ENCODE results near the gene ZNF774. TPM values are rescaled to one million over a fixed set of nuclear protein-coding genes. Genes with fewer than 3 reads are reported as not detected.
A peak's percentile ranks its signal among the peaks of the same experiment; 100 is the strongest.
"Not testable (repeated sequence)": the region's sequence is repeated elsewhere in the genome, so short reads cannot be mapped to it uniquely, and the experiment has no call there.

The ZNF774 gene
- polyA plus RNA-seq, 2 donors, result 0.80 to 1.5 TPM

DNA sequence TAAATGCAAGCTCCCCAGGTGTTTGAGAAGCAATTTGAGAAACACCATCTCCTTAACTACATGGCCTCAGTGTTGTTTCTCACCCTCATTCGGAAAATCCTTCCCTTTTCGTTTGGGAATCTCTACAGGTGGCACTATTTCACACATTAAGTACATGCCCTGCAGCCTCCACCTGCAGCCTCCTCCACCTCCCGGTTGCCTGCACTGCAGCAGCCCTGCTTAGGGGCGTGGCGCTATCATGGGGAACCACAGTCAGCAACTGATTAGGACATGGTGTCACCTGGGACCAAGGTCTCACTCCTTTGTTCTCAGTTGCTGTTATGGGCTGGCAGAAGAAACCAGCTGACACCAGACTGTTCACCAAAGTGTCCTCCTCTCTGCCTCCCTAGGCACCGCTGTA is 11.7 kb upstream of the ZNF774 start:
- Histone ChIP-seq H3K36me3 (ENCODE audit: control insufficient read depth in 2 of 2, insufficient read depth in 2 of 2, low read length in 1 of 2) (no peaks in the 10 kb centered on the region), H3K27me3 (ENCODE audit: control insufficient read depth in 1 of 2, insufficient read depth in 2 of 2, low read length in 2 of 2) (no peaks in the 10 kb centered on the region), H3K4me3 (ENCODE audit: low read depth in 1 of 2, low read length in 2 of 2) (no peak overlapping the region), H3K9me3 (ENCODE audit: control insufficient read depth in 2 of 2, insufficient read depth in 1 of 2, low read depth in 1 of 2, low read length in 1 of 2) (no peaks in the 10 kb centered on the region), H3K4me1 (ENCODE audit: control insufficient read depth in 2 of 2, insufficient read depth in 2 of 2, low read length in 1 of 2) (peaks cover 0 to 6% of the 10 kb centered on the region in 2 donors), H3K27ac (ENCODE audit: low read depth in 2 of 2, low read length in 1 of 2) (no peak overlapping the region)
- 70 to 74% methylated on average over 6 of the region's 6 CpGs for WGBS, 2 donors

GRCh38 chr15:90343302-90343790 is 8.7 kb upstream of the ZNF774 start:
- H3K27me3 ChIP-seq (ENCODE audit: control insufficient read depth in 1 of 2, insufficient read depth in 2 of 2, low read length in 2 of 2), result no peaks in the 10 kb centered on the region
- no peaks in the 10 kb centered on the region for H3K4me1 ChIP-seq (ENCODE audit: control insufficient read depth in 2 of 2, insufficient read depth in 2 of 2, low read length in 1 of 2)
- no peak overlapping the region for H3K27ac ChIP-seq (ENCODE audit: low read depth in 2 of 2, low read length in 1 of 2)
- no peaks in the 10 kb centered on the region for H3K9me3 ChIP-seq (ENCODE audit: control insufficient read depth in 2 of 2, insufficient read depth in 1 of 2, low read depth in 1 of 2, low read length in 1 of 2)
- WGBS, 2 donors, result 82 to 84% methylated on average over 5 of the region's 5 CpGs
- no peak overlapping the region for H3K4me3 ChIP-seq (ENCODE audit: low read depth in 1 of 2, low read length in 2 of 2)
- H3K36me3 ChIP-seq (ENCODE audit: control insufficient read depth in 2 of 2, insufficient read depth in 2 of 2, low read length in 1 of 2), result no peaks in the 10 kb centered on the region

DNA sequence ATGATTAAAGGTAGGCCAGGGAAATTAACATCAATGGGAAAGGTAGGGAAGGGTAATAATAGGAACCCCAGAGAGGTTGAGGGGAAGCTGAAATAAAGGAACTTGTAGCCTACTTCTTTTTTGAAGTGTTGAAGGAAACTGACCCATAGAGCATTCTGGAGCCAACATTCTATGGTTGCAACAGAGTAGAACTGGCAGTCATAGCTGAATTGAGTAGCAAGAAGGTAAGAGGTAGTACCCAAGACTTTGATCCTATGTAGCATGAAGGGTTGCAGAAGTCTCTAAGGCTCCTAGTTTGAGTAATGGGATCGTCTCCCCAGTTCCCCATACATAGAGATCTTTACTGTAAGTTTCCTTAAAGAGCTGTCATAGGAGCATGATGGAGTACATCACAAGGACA is 7.4 kb upstream of the ZNF774 start:
- Histone ChIP-seq H3K27ac (ENCODE audit: low read depth in 2 of 2, low read length in 1 of 2) (no peak overlapping the region), H3K4me3 (ENCODE audit: low read depth in 1 of 2, low read length in 2 of 2) (no peak overlapping the region)
- WGBS, 2 donors, result 87 to 91% methylated on average over 1 of the region's 1 CpG

GRCh38 chr15:90345857-90346256 is 6.2 kb upstream of the ZNF774 start:
- Histone ChIP-seq H3K27ac (ENCODE audit: low read depth in 2 of 2, low read length in 1 of 2) (no peak overlapping the region), H3K4me1 (ENCODE audit: control insufficient read depth in 2 of 2, insufficient read depth in 2 of 2, low read length in 1 of 2) (peaks cover 0 to 2% of the 10 kb centered on the region in 2 donors), H3K9me3 (ENCODE audit: control insufficient read depth in 2 of 2, insufficient read depth in 1 of 2, low read depth in 1 of 2, low read length in 1 of 2) (no peaks in the 10 kb centered on the region), H3K27me3 (ENCODE audit: control insufficient read depth in 1 of 2, insufficient read depth in 2 of 2, low read length in 2 of 2) (no peaks in the 10 kb centered on the region), H3K4me3 (ENCODE audit: low read depth in 1 of 2, low read length in 2 of 2) (no peak overlapping the region), H3K36me3 (ENCODE audit: control insufficient read depth in 2 of 2, insufficient read depth in 2 of 2, low read length in 1 of 2) (no peaks in the 10 kb centered on the region)
- 40 to 42% methylated on average over 2 of the region's 2 CpGs for WGBS, 2 donors

More for the DNA sequence above, 7.4 kb upstream of the ZNF774 start:
- peaks cover 0 to 2% of the 10 kb centered on the region in 2 donors for H3K4me1 ChIP-seq (ENCODE audit: control insufficient read depth in 2 of 2, insufficient read depth in 2 of 2, low read length in 1 of 2)
- no peaks in the 10 kb centered on the region for H3K9me3 ChIP-seq (ENCODE audit: control insufficient read depth in 2 of 2, insufficient read depth in 1 of 2, low read depth in 1 of 2, low read length in 1 of 2)
- no peaks in the 10 kb centered on the region for H3K36me3 ChIP-seq (ENCODE audit: control insufficient read depth in 2 of 2, insufficient read depth in 2 of 2, low read length in 1 of 2)
- H3K27me3 ChIP-seq (ENCODE audit: control insufficient read depth in 1 of 2, insufficient read depth in 2 of 2, low read length in 2 of 2), result no peaks in the 10 kb centered on the region

DNA sequence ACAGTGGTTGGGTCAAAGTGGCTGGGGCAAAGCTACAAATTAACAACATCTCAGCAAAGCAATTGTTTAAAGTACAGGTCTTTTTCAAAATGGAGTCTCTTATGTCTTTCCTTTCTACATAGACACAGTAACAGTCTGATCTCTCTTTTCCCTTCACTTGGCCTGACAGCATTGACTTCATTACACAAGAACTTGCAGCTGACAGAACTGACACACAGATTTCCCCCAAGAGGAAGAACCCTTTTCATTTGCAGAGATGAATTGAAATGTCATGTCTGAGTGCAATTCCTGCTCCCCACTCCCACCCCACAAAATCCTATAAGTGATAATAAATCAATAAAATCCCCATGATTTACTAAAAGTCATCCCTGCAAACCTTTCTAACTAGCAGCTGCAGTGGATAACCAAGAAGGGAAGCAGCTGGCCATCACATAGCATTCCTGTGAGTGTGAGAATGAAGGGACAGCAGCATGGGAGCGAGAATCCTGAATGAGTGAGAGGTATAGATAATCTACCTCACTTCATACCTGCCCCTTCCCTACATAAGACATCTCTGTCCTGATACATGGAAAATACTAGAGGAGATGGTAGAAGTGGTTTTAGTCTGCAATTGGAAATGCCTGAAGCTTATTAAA is 4.5 kb upstream of the ZNF774 start:
- not testable (repeated sequence) for H3K4me1 ChIP-seq (ENCODE audit: control insufficient read depth in 2 of 2, insufficient read depth in 2 of 2, low read length in 1 of 2); H3K9me3 ChIP-seq (ENCODE audit: control insufficient read depth in 2 of 2, insufficient read depth in 1 of 2, low read depth in 1 of 2, low read length in 1 of 2); H3K4me3 ChIP-seq (ENCODE audit: low read depth in 1 of 2, low read length in 2 of 2); H3K36me3 ChIP-seq (ENCODE audit: control insufficient read depth in 2 of 2, insufficient read depth in 2 of 2, low read length in 1 of 2); H3K27ac ChIP-seq (ENCODE audit: low read depth in 2 of 2, low read length in 1 of 2); H3K27me3 ChIP-seq (ENCODE audit: control insufficient read depth in 1 of 2, insufficient read depth in 2 of 2, low read length in 2 of 2)
- WGBS, 2 donors, result 100% methylated on average over 1 of the region's 1 CpG

DNA sequence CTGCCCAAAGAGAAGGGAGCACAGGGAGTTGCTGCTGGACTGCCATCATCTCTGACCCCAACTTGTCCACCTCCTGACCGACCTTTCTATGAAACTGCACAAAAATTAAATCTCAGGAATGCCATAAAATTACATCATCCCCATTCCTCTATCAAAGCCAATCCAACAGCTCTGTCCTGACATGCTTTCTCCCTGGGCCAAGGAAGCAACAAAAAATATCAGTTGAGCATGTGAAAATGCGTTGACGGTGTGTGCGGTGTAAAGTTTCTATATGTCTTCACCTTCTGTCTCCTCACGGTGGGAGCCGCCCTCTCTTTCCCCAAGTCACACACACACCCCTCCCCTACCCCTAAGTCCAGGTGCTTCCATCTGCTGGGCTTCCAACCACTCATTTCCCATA is 3.6 kb upstream of the ZNF774 start:
- Histone ChIP-seq H3K27ac (ENCODE audit: low read depth in 2 of 2, low read length in 1 of 2) (no peak overlapping the region), H3K36me3 (ENCODE audit: control insufficient read depth in 2 of 2, insufficient read depth in 2 of 2, low read length in 1 of 2) (no peaks in the 10 kb centered on the region), H3K9me3 (ENCODE audit: control insufficient read depth in 2 of 2, insufficient read depth in 1 of 2, low read depth in 1 of 2, low read length in 1 of 2) (no peaks in the 10 kb centered on the region), H3K4me3 (ENCODE audit: low read depth in 1 of 2, low read length in 2 of 2) (no peak overlapping the region), H3K4me1 (ENCODE audit: control insufficient read depth in 2 of 2, insufficient read depth in 2 of 2, low read length in 1 of 2) (peaks cover 0 to 6% of the 10 kb centered on the region in 2 donors), H3K27me3 (ENCODE audit: control insufficient read depth in 1 of 2, insufficient read depth in 2 of 2, low read length in 2 of 2) (no peaks in the 10 kb centered on the region)
- 58 to 64% methylated on average over 6 of the region's 6 CpGs for WGBS, 2 donors

GRCh38 chr15:90349072-90349471 is 3.0 kb upstream of the ZNF774 start:
- 94 to 97% methylated on average over 21 of the region's 21 CpGs for WGBS, 2 donors
- Histone ChIP-seq H3K4me1 (ENCODE audit: control insufficient read depth in 2 of 2, insufficient read depth in 2 of 2, low read length in 1 of 2) (peaks cover 0 to 6% of the 10 kb centered on the region in 2 donors), H3K27ac (ENCODE audit: low read depth in 2 of 2, low read length in 1 of 2) (no peak overlapping the region), H3K36me3 (ENCODE audit: control insufficient read depth in 2 of 2, insufficient read depth in 2 of 2, low read length in 1 of 2) (no peaks in the 10 kb centered on the region), H3K9me3 (ENCODE audit: control insufficient read depth in 2 of 2, insufficient read depth in 1 of 2, low read depth in 1 of 2, low read length in 1 of 2) (no peaks in the 10 kb centered on the region), H3K27me3 (ENCODE audit: control insufficient read depth in 1 of 2, insufficient read depth in 2 of 2, low read length in 2 of 2) (no peaks in the 10 kb centered on the region), H3K4me3 (ENCODE audit: low read depth in 1 of 2, low read length in 2 of 2) (no peak overlapping the region)

- Histone ChIP-seq H3K4me1 (ENCODE audit: control insufficient read depth in 2 of 2, insufficient read depth in 2 of 2, low read length in 1 of 2) (peaks cover 0 to 6% of the 10 kb centered on the region in 2 donors), H3K4me3 (ENCODE audit: low read depth in 1 of 2, low read length in 2 of 2) (no peak overlapping the region), H3K36me3 (ENCODE audit: control insufficient read depth in 2 of 2, insufficient read depth in 2 of 2, low read length in 1 of 2) (no peaks in the 10 kb centered on the region), H3K27me3 (ENCODE audit: control insufficient read depth in 1 of 2, insufficient read depth in 2 of 2, low read length in 2 of 2) (no peaks in the 10 kb centered on the region), H3K9me3 (ENCODE audit: control insufficient read depth in 2 of 2, insufficient read depth in 1 of 2, low read depth in 1 of 2, low read length in 1 of 2) (no peaks in the 10 kb centered on the region), H3K27ac (ENCODE audit: low read depth in 2 of 2, low read length in 1 of 2) (no peak overlapping the region)
- WGBS, 2 donors, result 86 to 90% methylated on average over 9 of the region's 9 CpGs
These were observed 2.3 kb upstream of the ZNF774 start for GRCh38 chr15:90349821-90350220.

GRCh38 chr15:90351479-90352106 is 491 bp upstream of the ZNF774 start:
- peak overlapping the region; percentile 33 to 75 for H3K4me3 ChIP-seq (ENCODE audit: low read depth in 1 of 2, low read length in 2 of 2)

DNA sequence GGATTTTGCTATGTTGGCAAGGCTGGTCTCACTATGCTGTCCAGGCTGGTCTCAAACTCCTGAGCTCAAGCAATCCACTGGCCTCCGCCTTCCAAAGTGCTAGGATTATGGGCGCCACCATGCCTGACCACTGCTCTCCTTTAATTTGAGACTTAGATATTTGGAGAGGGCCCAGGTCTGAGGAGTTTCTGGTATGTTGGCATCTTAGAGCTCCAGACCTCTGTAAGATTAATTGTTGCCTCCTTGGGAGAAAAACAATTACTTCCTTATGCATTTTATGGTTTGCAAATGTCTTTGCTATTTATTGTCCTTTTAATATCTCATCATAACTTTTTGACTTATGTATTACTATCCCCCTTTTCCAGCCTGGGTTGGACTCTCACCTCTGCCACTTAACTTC is 2.9 kb downstream of the ZNF774 start:
- Histone ChIP-seq H3K36me3 (ENCODE audit: control insufficient read depth in 2 of 2, insufficient read depth in 2 of 2, low read length in 1 of 2) (no peaks in the 10 kb centered on the region), H3K27ac (ENCODE audit: low read depth in 2 of 2, low read length in 1 of 2) (no peak overlapping the region), H3K4me1 (ENCODE audit: control insufficient read depth in 2 of 2, insufficient read depth in 2 of 2, low read length in 1 of 2) (peaks cover 0 to 3% of the 10 kb centered on the region in 2 donors), H3K27me3 (ENCODE audit: control insufficient read depth in 1 of 2, insufficient read depth in 2 of 2, low read length in 2 of 2) (no peaks in the 10 kb centered on the region), H3K9me3 (ENCODE audit: control insufficient read depth in 2 of 2, insufficient read depth in 1 of 2, low read depth in 1 of 2, low read length in 1 of 2) (no peaks in the 10 kb centered on the region), H3K4me3 (ENCODE audit: low read depth in 1 of 2, low read length in 2 of 2) (no peak overlapping the region)
- 95 to 98% methylated on average over 2 of the region's 2 CpGs for WGBS, 2 donors

More at GRCh38 chr15:90351479-90352106, 491 bp upstream of the ZNF774 start:
- H3K4me1 ChIP-seq (ENCODE audit: control insufficient read depth in 2 of 2, insufficient read depth in 2 of 2, low read length in 1 of 2), result peaks cover 0 to 6% of the 10 kb centered on the region in 2 donors
- no peaks in the 10 kb centered on the region for H3K36me3 ChIP-seq (ENCODE audit: control insufficient read depth in 2 of 2, insufficient read depth in 2 of 2, low read length in 1 of 2)
- no peaks in the 10 kb centered on the region for H3K9me3 ChIP-seq (ENCODE audit: control insufficient read depth in 2 of 2, insufficient read depth in 1 of 2, low read depth in 1 of 2, low read length in 1 of 2)
- 27 to 30% methylated on average over 24 to 25 of the region's 25 CpGs for WGBS, 2 donors
- no peak overlapping the region for H3K27ac ChIP-seq (ENCODE audit: low read depth in 2 of 2, low read length in 1 of 2)
- H3K27me3 ChIP-seq (ENCODE audit: control insufficient read depth in 1 of 2, insufficient read depth in 2 of 2, low read length in 2 of 2), result no peaks in the 10 kb centered on the region
